UCSD-AML1 (cell line): ENCODE measurements around the gene GKN2.

ENCODE experiments used
- DNase-seq: peaks from one replicate; lab custom pipeline; 2025; ENCODE audit not compliant: unreplicated experiment; lab: John Stamatoyannopoulos, UW

Gene GKN2

GRCh38 chr2:68952887-68953521 lies at the start of gene GKN2:
TSS of gene GKN2 (minus strand) at chr2:68952893. CDS start at chr2:68952861, 32 bp downstream.
- no peak for DNase-seq

GRCh38 chr2:69001879-69002278 lies 49.2 kb upstream of the GKN2 start:
- DNase-seq: no peak

GRCh38 chr2:68997401-68997800 lies 44.7 kb upstream of the GKN2 start:
- no peak for DNase-seq

GRCh38 chr2:68995916-68996315 lies 43.2 kb upstream of the GKN2 start:
- no peak for DNase-seq

GRCh38 chr2:68994864-68995263 lies 42.2 kb upstream of the GKN2 start:
- no peak for DNase-seq

GRCh38 chr2:68993660-68994059 lies 41.0 kb upstream of the GKN2 start:
- no peak for DNase-seq

- DNase-seq: no peak
These were observed 40.2 kb upstream of the GKN2 start for GRCh38 chr2:68992933-68993332.

- DNase-seq: no peak
These were observed 39.6 kb upstream of the GKN2 start for GRCh38 chr2:68992341-68992740.

GRCh38 chr2:68989035-68989434 lies 36.3 kb upstream of the GKN2 start:
- no peak for DNase-seq

GRCh38 chr2:68987021-68987503 lies 34.4 kb upstream of the GKN2 start:
- DNase-seq: no peak

GRCh38 chr2:68980956-68981355 lies 28.3 kb upstream of the GKN2 start:
- no peak for DNase-seq

- DNase-seq: no peak
These were observed 25.4 kb upstream of the GKN2 start for GRCh38 chr2:68978098-68978497.

- no peak for DNase-seq
These were observed 24.8 kb upstream of the GKN2 start for GRCh38 chr2:68977453-68977852.

GRCh38 chr2:68975844-68976243 lies 23.2 kb upstream of the GKN2 start:
- DNase-seq: no peak

GRCh38 chr2:68974946-68975665 lies 22.4 kb upstream of the GKN2 start:
- DNase-seq: no peak

- DNase-seq: no peak
These were observed 21.6 kb upstream of the GKN2 start, which contains the start of gene GKN1 for GRCh38 chr2:68974251-68974650. TSS of gene GKN1 (plus strand) at chr2:68974636. CDS start at chr2:68974678, 42 bp downstream.

- DNase-seq: no peak
These were observed 19.0 kb upstream of the GKN2 start for GRCh38 chr2:68971591-68972231.

GRCh38 chr2:68970566-68971265 lies 18.0 kb upstream of the GKN2 start:
- DNase-seq: no peak

GRCh38 chr2:68969736-68970490 lies 17.2 kb upstream of the GKN2 start:
- DNase-seq: no peak

- DNase-seq: no peak
These were observed 15.5 kb upstream of the GKN2 start for GRCh38 chr2:68968221-68968620.

GRCh38 chr2:68964282-68964681 lies 11.6 kb upstream of the GKN2 start:
- no peak for DNase-seq
